Skin epidermis (tissue), 12 donors: Measurements from ENCODE around the gene MTF1.
A peak's percentile ranks its signal among the peaks of the same experiment; 100 is the strongest.

Experiments
- H3K27ac ChIP-seq, 21 experiments: fragments of 200-600 bp; sonication (generic) in 11 of 21; one replicate each; pipeline ENCODE4 v1.5.0; 2020; ENCODE audit warnings: mild to moderate bottlenecking in 3 of 21, inconsistent platforms in 2 of 21, moderate library complexity in 2 of 21
- H3K4me3 ChIP-seq, 7 experiments: fragments of 200-600 bp; sonication (generic) in 2 of 7; one replicate each; pipeline ENCODE4 v1.5.0; 2020; ENCODE audit warnings: inconsistent platforms in 2 of 7, mild to moderate bottlenecking in 2 of 7, moderate library complexity in 1 of 7

Gene MTF1

GRCh38 chr1:37872692-37873091, 13.3 kb upstream of the MTF1 start:
- no peak overlapping the region for H3K4me3 ChIP-seq
- H3K27ac ChIP-seq = peak overlapping the region in 2 of 21 experiments; percentile 25 to 35

- no peak overlapping the region for H3K4me3 ChIP-seq
- no peak overlapping the region for H3K27ac ChIP-seq
Measured at GRCh38 chr1:37868466-37868865, 9.1 kb upstream of the MTF1 start.

GRCh38 chr1:37867784-37868183, 8.4 kb upstream of the MTF1 start:
- Histone ChIP-seq H3K4me3 (no peak overlapping the region), H3K27ac (no peak overlapping the region)

GRCh38 chr1:37866491-37866890, 7.1 kb upstream of the MTF1 start:
- no peak overlapping the region for H3K4me3 ChIP-seq

GRCh38 chr1:37865348-37866120, 6.1 kb upstream of the MTF1 start:
- Histone ChIP-seq H3K4me3 (no peak overlapping the region), H3K27ac (peak overlapping the region in 17 of 21 experiments; percentile 22 to 85 (median 66))

More at GRCh38 chr1:37866491-37866890, 7.1 kb upstream of the MTF1 start:
- H3K27ac ChIP-seq = peak overlapping the region in 11 of 21 experiments; percentile 22 to 85 (median 73)

- peak overlapping the region in 7 of 21 experiments; percentile 4 to 55 (median 43) for H3K27ac ChIP-seq
Measured at GRCh38 chr1:37862330-37862729, 2.9 kb upstream of the MTF1 start.

GRCh38 chr1:37861151-37861550, 1.8 kb upstream of the MTF1 start:
- no peak overlapping the region for H3K4me3 ChIP-seq
- H3K27ac ChIP-seq = no peak overlapping the region

More at GRCh38 chr1:37862330-37862729, 2.9 kb upstream of the MTF1 start:
- H3K4me3 ChIP-seq = no peak overlapping the region

- Histone ChIP-seq H3K4me3 (peak overlapping the region; percentile 78 to 95 (median 88)), H3K27ac (peak overlapping the region in 20 of 21 experiments; percentile 81 to 97 (median 91))
Measured at GRCh38 chr1:37860346-37860666, 914 bp upstream of the MTF1 start.

GRCh38 chr1:37858931-37859506, 373 bp downstream of the MTF1 start:
- Histone ChIP-seq H3K4me3 (peak overlapping the region; percentile 78 to 95 (median 88)), H3K27ac (peak overlapping the region; percentile 67 to 97 (median 90))

- no peak overlapping the region for H3K4me3 ChIP-seq
- no peak overlapping the region for H3K27ac ChIP-seq
Measured at GRCh38 chr1:37854406-37854805, 5.0 kb downstream of the MTF1 start.

GRCh38 chr1:37853157-37853556, 6.2 kb downstream of the MTF1 start:
- H3K4me3 ChIP-seq = no peak overlapping the region
- H3K27ac ChIP-seq = no peak overlapping the region

- H3K27ac ChIP-seq = peak overlapping the region in 8 of 21 experiments; percentile 8 to 78 (median 42)
- H3K4me3 ChIP-seq = no peak overlapping the region
Measured at GRCh38 chr1:37851782-37852210, 7.6 kb downstream of the MTF1 start.

GRCh38 chr1:37851262-37851661, 8.1 kb downstream of the MTF1 start:
- H3K27ac ChIP-seq = peak overlapping the region in 11 of 21 experiments; percentile 8 to 78 (median 46)
- no peak overlapping the region for H3K4me3 ChIP-seq

GRCh38 chr1:37850352-37850955, 8.9 kb downstream of the MTF1 start:
- no peak overlapping the region for H3K4me3 ChIP-seq
- H3K27ac ChIP-seq = peak overlapping the region in 14 of 21 experiments; percentile 8 to 78 (median 48)

- Histone ChIP-seq H3K4me3 (no peak overlapping the region), H3K27ac (peak overlapping the region in 7 of 21 experiments; percentile 11 to 67 (median 43))
Measured at GRCh38 chr1:37849480-37849879, 9.9 kb downstream of the MTF1 start.

- peak overlapping the region in 3 of 21 experiments; percentile 39 to 46 (median 45) for H3K27ac ChIP-seq
- H3K4me3 ChIP-seq = no peak overlapping the region
Measured at GRCh38 chr1:37846647-37847339, 12.6 kb downstream of the MTF1 start.

GRCh38 chr1:37845786-37846185, 13.6 kb downstream of the MTF1 start:
- Histone ChIP-seq H3K4me3 (no peak overlapping the region), H3K27ac (peak overlapping the region in 4 of 21 experiments; percentile 23 to 46 (median 24))

- no peak overlapping the region for H3K4me3 ChIP-seq
- H3K27ac ChIP-seq = peak overlapping the region in 3 of 21 experiments; percentile 23 to 25 (median 24)
Measured at GRCh38 chr1:37845049-37845646, 14.2 kb downstream of the MTF1 start.

GRCh38 chr1:37844536-37844935, 14.9 kb downstream of the MTF1 start:
- Histone ChIP-seq H3K27ac (peak overlapping the region in 1 of 21 experiments; percentile 23), H3K4me3 (no peak overlapping the region)

GRCh38 chr1:37841652-37842051, 17.7 kb downstream of the MTF1 start:
- no peak overlapping the region for H3K27ac ChIP-seq
- no peak overlapping the region for H3K4me3 ChIP-seq
